Activated naive CD8-positive, alpha-beta T cell treated with anti-CD3 and anti-CD28 coated beads, Interleukin-2, amount 10 ng/mL, durations not matched to agents 7 days and 5 days (primary cell): ENCODE results near the gene SUGT1. TPM values are rescaled to one million over a fixed set of nuclear protein-coding genes. Genes with fewer than 3 reads are reported as not detected.
"Not testable (repeated sequence)": the region's sequence is repeated elsewhere in the genome, so short reads cannot be mapped to it uniquely, and the experiment has no call there.

Source experiments
- ATAC-seq: fragments of 150-1000 bp; cut with Tn5 transposase; one replicate; pipeline ENCODE4 v1.10.0; 2021; ENCODE audit warnings: low read depth, moderate library complexity
- POLR2A ChIA-PET: fragments of 350-600 bp; sonication (Branson Sonifier 250); formaldehyde crosslinking; loops from one replicate; lab custom pipeline; 2021; ENCODE audit warnings: antibody characterized with exemption; lab: Charles Lee
- DNase-seq: peaks from one replicate; pipeline ENCODE4 v3.0.0; 2021
- H3K27ac Mint-ChIP-seq: one replicate; pipeline ENCODE4 v1.8.0; 2022; ENCODE audit warnings: mild to moderate bottlenecking, mixed read lengths
- H3K27me3 Mint-ChIP-seq: one replicate; pipeline ENCODE4 v1.8.0; 2022; ENCODE audit warnings: mild to moderate bottlenecking, moderate library complexity, mixed read lengths
- H3K36me3 Mint-ChIP-seq: one replicate; pipeline ENCODE4 v1.8.0; 2021; ENCODE audit warnings: mild to moderate bottlenecking, mixed read lengths
- H3K4me1 Mint-ChIP-seq: one replicate; pipeline ENCODE4 v1.8.0; 2021; ENCODE audit warnings: mixed read lengths
- H3K4me3 Mint-ChIP-seq: one replicate; pipeline ENCODE4 v1.8.0; 2022; ENCODE audit warnings: mild to moderate bottlenecking, moderate library complexity, mixed read lengths
- H3K9me3 Mint-ChIP-seq: one replicate; pipeline ENCODE4 v1.8.0; 2021; ENCODE audit warnings: mixed read lengths
- total RNA-seq, 2 experiments: library from RNA; stranded (reverse); gene quantifications; one replicate each; pipeline ENCODE4 v1.2.3, GENCODE V29; 2021

The SUGT1 gene
- total RNA-seq, 2 experiments from 2014 or later, result 36.5 to 41.1 TPM

- Mint-ChIP-seq H3K27ac (no peak within 1 kb of the TSS), H3K36me3 (peaks cover 23% of the 10 kb centered on the region), H3K27me3 (no peaks in the 10 kb centered on the region), H3K9me3 (no peaks in the 10 kb centered on the region), H3K4me3 (no peak within 1 kb of the TSS), H3K4me1 (peaks cover 7% of the 10 kb centered on the region)
- ATAC-seq, result no peak
- POLR2A ChIA-PET, result no interaction called here
- DNase-seq, result no peak
Measured at GRCh38 chr13:52642131-52642530, 10.5 kb upstream of the SUGT1 start, which contains the start of gene HNRNPA1L2. HNRNPA1L2 (plus strand) TSS chr13:52642431; CDS start chr13:52642493, 62 bp downstream.

- Mint-ChIP-seq H3K9me3 (no peaks in the 10 kb centered on the region), H3K27me3 (no peaks in the 10 kb centered on the region), H3K27ac (no peak overlapping the region), H3K4me1 (peaks cover 7% of the 10 kb centered on the region), H3K36me3 (peaks cover 25% of the 10 kb centered on the region), H3K4me3 (no peak overlapping the region)
- ATAC-seq (no peak), DNase-seq (no peak)
- POLR2A ChIA-PET, result no interaction called here
Measured at GRCh38 chr13:52644108-52644507, 8.5 kb upstream of the SUGT1 start.

GRCh38 chr13:52646967-52647366, 5.7 kb upstream of the SUGT1 start:
- Mint-ChIP-seq H3K4me3 (no peak overlapping the region), H3K27me3 (no peaks in the 10 kb centered on the region)

GRCh38 chr13:52650731-52651130, 1.9 kb upstream of the SUGT1 start:
- Mint-ChIP-seq H3K4me3 (no peak overlapping the region), H3K4me1 (peaks cover 7% of the 10 kb centered on the region), H3K27me3 (no peaks in the 10 kb centered on the region), H3K36me3 (peaks cover 13% of the 10 kb centered on the region), H3K27ac (no peak overlapping the region), H3K9me3 (no peaks in the 10 kb centered on the region)
- DNase-seq, result no peak
- POLR2A ChIA-PET, result no interaction called here
- ATAC-seq, result no peak

More at GRCh38 chr13:52646967-52647366, 5.7 kb upstream of the SUGT1 start:
- Mint-ChIP-seq H3K9me3 (no peaks in the 10 kb centered on the region), H3K27ac (no peak overlapping the region), H3K4me1 (peaks cover 13% of the 10 kb centered on the region), H3K36me3 (peaks cover 19% of the 10 kb centered on the region)
- no peak for DNase-seq
- no peak for ATAC-seq
- POLR2A ChIA-PET, result no interaction called here

- no peaks in the 10 kb centered on the region for H3K27me3 Mint-ChIP-seq
- peaks cover 6% of the 10 kb centered on the region for H3K4me1 Mint-ChIP-seq
- no peaks in the 10 kb centered on the region for H3K9me3 Mint-ChIP-seq
- no peak for DNase-seq
- peak overlapping the region; percentile 46 for H3K27ac Mint-ChIP-seq
- ATAC-seq, result peak; percentile 0
- POLR2A ChIA-PET, result interaction anchor here (1.2 to 3.3 kb wide), 4 partner anchors 21 to 51 kb away, joined by 3 to 89 read pairs (median 6); no protein-coding TSS in a partner anchor
- peaks cover 13% of the 10 kb centered on the region for H3K36me3 Mint-ChIP-seq
- no peak overlapping the region for H3K4me3 Mint-ChIP-seq
Measured at GRCh38 chr13:52651897-52652195, 790 bp upstream of the SUGT1 start.

- H3K4me3 Mint-ChIP-seq, result no peak overlapping the region
- peaks cover 13% of the 10 kb centered on the region for H3K36me3 Mint-ChIP-seq
- no peak overlapping the region for H3K27ac Mint-ChIP-seq
- POLR2A ChIA-PET, result interaction anchor here (0.9 to 3.3 kb wide), 8 partner anchors 12 to 197 kb away, joined by 3 to 89 read pairs (median 4); no protein-coding TSS in a partner anchor
- ATAC-seq (peak; percentile 37), DNase-seq (no peak)
- H3K9me3 Mint-ChIP-seq, result no peaks in the 10 kb centered on the region
- H3K27me3 Mint-ChIP-seq, result no peaks in the 10 kb centered on the region
- H3K4me1 Mint-ChIP-seq, result peaks cover 6% of the 10 kb centered on the region
Measured at GRCh38 chr13:52652980-52653303, 306 bp downstream of the SUGT1 start.

GRCh38 chr13:52659340-52659739, 6.7 kb downstream of the SUGT1 start:
- DNase-seq, result no peak
- H3K4me1 Mint-ChIP-seq, result peaks cover 2% of the 10 kb centered on the region
- no peaks in the 10 kb centered on the region for H3K9me3 Mint-ChIP-seq
- H3K36me3 Mint-ChIP-seq, result peaks cover 11% of the 10 kb centered on the region
- POLR2A ChIA-PET, result no interaction called here
- no peak overlapping the region for H3K4me3 Mint-ChIP-seq
- no peak overlapping the region for H3K27ac Mint-ChIP-seq
- no peak for ATAC-seq
- no peaks in the 10 kb centered on the region for H3K27me3 Mint-ChIP-seq

GRCh38 chr13:52664272-52664671, 11.6 kb downstream of the SUGT1 start:
- no peaks in the 10 kb centered on the region for H3K27me3 Mint-ChIP-seq
- POLR2A ChIA-PET, result no interaction called here
- peaks cover 2% of the 10 kb centered on the region for H3K4me1 Mint-ChIP-seq
- H3K36me3 Mint-ChIP-seq, result peaks cover 17% of the 10 kb centered on the region
- ATAC-seq (no peak), DNase-seq (no peak)
- no peaks in the 10 kb centered on the region for H3K9me3 Mint-ChIP-seq
- H3K4me3 Mint-ChIP-seq, result no peak overlapping the region
- peak overlapping the region; percentile 30 for H3K27ac Mint-ChIP-seq

- DNase-seq (no peak), ATAC-seq (no peak)
- no peaks in the 10 kb centered on the region for H3K27me3 Mint-ChIP-seq
- POLR2A ChIA-PET, result interaction anchor here (1.1 kb wide), 1 partner anchor 13 kb away, joined by 5 read pairs; the partner anchor contains the start of gene SUGT1
- peaks cover 12% of the 10 kb centered on the region for H3K36me3 Mint-ChIP-seq
- H3K9me3 Mint-ChIP-seq, result no peaks in the 10 kb centered on the region
- no peaks in the 10 kb centered on the region for H3K4me1 Mint-ChIP-seq
- no peak overlapping the region for H3K27ac Mint-ChIP-seq
- no peak overlapping the region for H3K4me3 Mint-ChIP-seq
Measured at GRCh38 chr13:52665325-52665724, 12.7 kb downstream of the SUGT1 start.

GRCh38 chr13:52669677-52670076, 17.0 kb downstream of the SUGT1 start:
- H3K4me1 Mint-ChIP-seq, result no peaks in the 10 kb centered on the region
- no peak for ATAC-seq
- POLR2A ChIA-PET, result no interaction called here
- no peak overlapping the region for H3K4me3 Mint-ChIP-seq
- no peaks in the 10 kb centered on the region for H3K9me3 Mint-ChIP-seq
- H3K36me3 Mint-ChIP-seq, result peaks cover 7% of the 10 kb centered on the region
- H3K27ac Mint-ChIP-seq, result no peak overlapping the region
- no peak for DNase-seq
- H3K27me3 Mint-ChIP-seq, result no peaks in the 10 kb centered on the region

GRCh38 chr13:52670726-52671125, 18.1 kb downstream of the SUGT1 start:
- Mint-ChIP-seq H3K9me3 (no peaks in the 10 kb centered on the region), H3K27ac (no peak overlapping the region), H3K36me3 (peaks cover 7% of the 10 kb centered on the region), H3K27me3 (no peaks in the 10 kb centered on the region), H3K4me1 (no peaks in the 10 kb centered on the region), H3K4me3 (no peak overlapping the region)
- POLR2A ChIA-PET, result no interaction called here
- DNase-seq (no peak), ATAC-seq (no peak)

- no peak overlapping the region for H3K4me3 Mint-ChIP-seq
- H3K9me3 Mint-ChIP-seq, result no peaks in the 10 kb centered on the region
- peaks cover 17% of the 10 kb centered on the region for H3K36me3 Mint-ChIP-seq
- DNase-seq, result no peak
- POLR2A ChIA-PET, result interaction anchor here (1.6 kb wide), 1 partner anchor 21 kb away, joined by 4 read pairs; the partner anchor contains the start of gene SUGT1
- H3K27ac Mint-ChIP-seq, result no peak overlapping the region
- no peaks in the 10 kb centered on the region for H3K27me3 Mint-ChIP-seq
- ATAC-seq, result no peak
- no peaks in the 10 kb centered on the region for H3K4me1 Mint-ChIP-seq
Measured at GRCh38 chr13:52673465-52673864, 20.8 kb downstream of the SUGT1 start.

GRCh38 chr13:52677823-52678222, 25.2 kb downstream of the SUGT1 start:
- peaks cover 27% of the 10 kb centered on the region for H3K36me3 Mint-ChIP-seq
- POLR2A ChIA-PET, result no interaction called here
- H3K4me3 Mint-ChIP-seq, result no peak overlapping the region
- DNase-seq, result no peak
- no peaks in the 10 kb centered on the region for H3K9me3 Mint-ChIP-seq
- no peaks in the 10 kb centered on the region for H3K4me1 Mint-ChIP-seq
- ATAC-seq, result no peak
- H3K27me3 Mint-ChIP-seq, result no peaks in the 10 kb centered on the region
- no peak overlapping the region for H3K27ac Mint-ChIP-seq

GRCh38 chr13:52685806-52686205, 33.2 kb downstream of the SUGT1 start:
- H3K4me1 Mint-ChIP-seq, H3K27me3 Mint-ChIP-seq, ATAC-seq, H3K27ac Mint-ChIP-seq, POLR2A ChIA-PET, DNase-seq, H3K9me3 Mint-ChIP-seq, H3K4me3 Mint-ChIP-seq: not testable (repeated sequence)
- H3K36me3 Mint-ChIP-seq, result peaks cover 29% of the 10 kb centered on the region

GRCh38 chr13:52686376-52686775, 33.7 kb downstream of the SUGT1 start:
- POLR2A ChIA-PET, result no interaction called here
- Mint-ChIP-seq H3K27me3 (no peaks in the 10 kb centered on the region), H3K4me1 (no peaks in the 10 kb centered on the region), H3K36me3 (peaks cover 31% of the 10 kb centered on the region), H3K9me3 (no peaks in the 10 kb centered on the region), H3K4me3 (no peak overlapping the region), H3K27ac (no peak overlapping the region)
- DNase-seq (no peak), ATAC-seq (no peak)
